Stimulated activated CD4-positive, alpha-beta T cell treated with anti-CD3 and anti-CD28 coated beads, Interleukin-2, amount 100 ng/mL, for 48 hours (primary cell): ENCODE data around the gene ZNF816.
"Not testable (repeated sequence)": the region's sequence is repeated elsewhere in the genome, so short reads cannot be mapped to it uniquely, and the experiment has no call there.

Source experiments
- DNase-seq, 2 donors: peaks; one replicate each; pipeline ENCODE4 v3.0.0-alpha.2; 2020

ZNF816 gene

GRCh38 chr19:52959613-52960295 lies 2.9 kb downstream of the ZNF816 start:
- DNase-seq: no peak

GRCh38 chr19:52957591-52957990 lies 5.1 kb downstream of the ZNF816 start:
- no peak for DNase-seq

- DNase-seq: no peak
These were observed 5.8 kb downstream of the ZNF816 start for GRCh38 chr19:52956917-52957316.

- DNase-seq: no peak
These were observed 13.3 kb downstream of the ZNF816 start for GRCh38 chr19:52949422-52949821.

GRCh38 chr19:52948025-52948770 lies 14.5 kb downstream of the ZNF816 start:
- DNase-seq: no peak

- DNase-seq: no peak
These were observed 16.1 kb downstream of the ZNF816 start for GRCh38 chr19:52946322-52947310.

GRCh38 chr19:52945652-52946321 lies 16.9 kb downstream of the ZNF816 start:
- no peak for DNase-seq

- DNase-seq: not testable (repeated sequence)
These were observed 17.8 kb downstream of the ZNF816 start for GRCh38 chr19:52944703-52945493.

GRCh38 chr19:52943884-52944643 lies 18.6 kb downstream of the ZNF816 start:
- no peak for DNase-seq

GRCh38 chr19:52943134-52943883 lies 19.4 kb downstream of the ZNF816 start:
- no peak for DNase-seq

GRCh38 chr19:52942386-52943133 lies 20.1 kb downstream of the ZNF816 start:
- DNase-seq: peak; percentile 84 to 91

GRCh38 chr19:52941941-52942385 lies 20.7 kb downstream of the ZNF816 start:
- no peak for DNase-seq

- DNase-seq: not testable (repeated sequence)
These were observed 21.2 kb downstream of the ZNF816 start for GRCh38 chr19:52941523-52941922.

GRCh38 chr19:52940905-52941304 lies 21.8 kb downstream of the ZNF816 start:
- not testable (repeated sequence) for DNase-seq

- DNase-seq: no peak
These were observed 23.9 kb downstream of the ZNF816 start for GRCh38 chr19:52938761-52939160.

GRCh38 chr19:52936954-52937325 lies 25.7 kb downstream of the ZNF816 start:
- no peak for DNase-seq

- DNase-seq: no peak
These were observed 26.3 kb downstream of the ZNF816 start for GRCh38 chr19:52936151-52936953.

GRCh38 chr19:52935434-52935833 lies 27.2 kb downstream of the ZNF816 start:
- DNase-seq: no peak
